Kidney (tissue), 14 donors: ENCODE data around the gene DGKG. TPM values are rescaled to one million over a fixed set of nuclear protein-coding genes. Genes with fewer than 3 reads are reported as not detected.

Experiments used
- DNase-seq, 5 donors: peaks; one replicate each; pipeline ENCODE4 v3.0.0-alpha.2; 2013 to 2020
- FAIRE-seq: peaks from 2 replicates; lab custom pipeline; 2012; peaks lifted over from hg19 to GRCh38; lab: Jason Lieb, UNC
- H3K27ac ChIP-seq, 2 donors: one replicate each; pipeline ENCODE4 v1.7.0; 2013; ENCODE audit warnings: low read depth in 2 of 2, low read length in 2 of 2, inconsistent platforms in 1 of 2
- H3K27me3 ChIP-seq: one replicate; pipeline ENCODE4 v1.7.1; 2013; ENCODE audit warnings: low read length, inconsistent platforms; ENCODE audit not compliant: control insufficient read depth, insufficient read depth
- H3K36me3 ChIP-seq, 3 donors: one replicate each; pipeline versions ENCODE4 v1.7.0 to v1.7.1; 2013; ENCODE audit warnings: low read length in 3 of 3, control low read depth in 1 of 3, inconsistent platforms in 1 of 3; ENCODE audit not compliant: insufficient read depth in 3 of 3, control insufficient read depth in 2 of 3
- H3K4me1 ChIP-seq, 3 donors: one replicate each; pipeline versions ENCODE4 v1.7.0 to v1.7.1; 2013; ENCODE audit warnings: low read length in 3 of 3, inconsistent platforms in 1 of 3, low read depth in 1 of 3; ENCODE audit not compliant: control insufficient read depth in 2 of 3, insufficient read depth in 2 of 3
- H3K4me3 ChIP-seq, 3 donors: one replicate each; pipeline versions ENCODE4 v1.7.0 to v1.8.1; 2013; ENCODE audit warnings: low read length in 3 of 3, control low read depth in 1 of 3, inconsistent platforms in 1 of 3
- H3K9ac ChIP-seq, 3 donors: one replicate each; pipeline versions ENCODE4 v1.7.0 to v1.7.1; 2013; ENCODE audit warnings: low read length in 3 of 3, control low read depth in 1 of 3, inconsistent platforms in 1 of 3
- H3K9me3 ChIP-seq, 3 donors: one replicate each; pipeline versions ENCODE4 v1.7.0 to v1.7.1; 2013; ENCODE audit warnings: low read length in 3 of 3, control low read depth in 1 of 3, inconsistent platforms in 1 of 3; ENCODE audit not compliant: control insufficient read depth in 2 of 3, insufficient read depth in 1 of 3
- intact Hi-C: fragments of 100-400 bp; cut with DNase I; formaldehyde crosslinking; loops from one replicate; pipeline ENCODE4 v1.11.1; 2022
- polyA plus RNA-seq: library from polyadenylated mRNA; stranded (reverse); fragments of 350-450 nt; fragmentation: Illumina TruSeq; extraction: RNeasy Lipid Tissue Mini Kit (QIAGEN cat#74804); gene quantifications from one replicate; pipeline ENCODE4 v1.2.3, GENCODE V29; 2014; ENCODE audit warnings: low read depth, low replicate concordance; ENCODE audit not compliant: insufficient read depth
- total RNA-seq: library from RNA; stranded (reverse); fragmentation: NEBNext Ultra II Directional; extraction: Animal tissue kit (Norgen Biotek cat#: 25700); gene quantifications from one replicate; pipeline ENCODE4 v1.2.1, GENCODE V29; 2021
- TF ChIP-seq, protein P1 (sequence below): IDR thresholded peaks from 3 replicates; pipeline ENCODE4 v1.5.1; 2012; ENCODE audit warnings: mild to moderate bottlenecking, moderate library complexity, borderline replicate concordance; ENCODE audit not compliant: insufficient read depth; ENCODE audit errors: extremely low read depth
- donor health status: control.
- donor health status: control.
- donor health status: control.
- donor health status: control.
- donor health status: control.
- donor health status: DM: yes; HTN: yes; CAD: no.
- donor health status: Normal renal cell carcinoma (clear cell type).

DGKG gene
- total and polyA plus RNA-seq, 2 donors from 2014 or later, result 0.95 to 11.4 TPM

- TF ChIP-seq, protein P1, sequence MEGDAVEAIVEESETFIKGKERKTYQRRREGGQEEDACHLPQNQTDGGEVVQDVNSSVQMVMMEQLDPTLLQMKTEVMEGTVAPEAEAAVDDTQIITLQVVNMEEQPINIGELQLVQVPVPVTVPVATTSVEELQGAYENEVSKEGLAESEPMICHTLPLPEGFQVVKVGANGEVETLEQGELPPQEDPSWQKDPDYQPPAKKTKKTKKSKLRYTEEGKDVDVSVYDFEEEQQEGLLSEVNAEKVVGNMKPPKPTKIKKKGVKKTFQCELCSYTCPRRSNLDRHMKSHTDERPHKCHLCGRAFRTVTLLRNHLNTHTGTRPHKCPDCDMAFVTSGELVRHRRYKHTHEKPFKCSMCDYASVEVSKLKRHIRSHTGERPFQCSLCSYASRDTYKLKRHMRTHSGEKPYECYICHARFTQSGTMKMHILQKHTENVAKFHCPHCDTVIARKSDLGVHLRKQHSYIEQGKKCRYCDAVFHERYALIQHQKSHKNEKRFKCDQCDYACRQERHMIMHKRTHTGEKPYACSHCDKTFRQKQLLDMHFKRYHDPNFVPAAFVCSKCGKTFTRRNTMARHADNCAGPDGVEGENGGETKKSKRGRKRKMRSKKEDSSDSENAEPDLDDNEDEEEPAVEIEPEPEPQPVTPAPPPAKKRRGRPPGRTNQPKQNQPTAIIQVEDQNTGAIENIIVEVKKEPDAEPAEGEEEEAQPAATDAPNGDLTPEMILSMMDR, result no peak
- H3K4me3 ChIP-seq, result no peak overlapping the region
- no peaks in the 10 kb centered on the region for H3K36me3 ChIP-seq
- intact Hi-C loops, result no loop called here
- no peaks in the 10 kb centered on the region for H3K27me3 ChIP-seq
- no peak for DNase-seq
- H3K9ac ChIP-seq, result no peak overlapping the region
- H3K27ac ChIP-seq, result no peak overlapping the region
- no peak for FAIRE-seq
- no peaks in the 10 kb centered on the region for H3K4me1 ChIP-seq
- H3K9me3 ChIP-seq, result no peaks in the 10 kb centered on the region
Observed at GRCh38 chr3:186283096-186283495, 78.9 kb downstream of the DGKG start.

- H3K4me1 ChIP-seq, result no peaks in the 10 kb centered on the region
- H3K9ac ChIP-seq, result no peak overlapping the region
- DNase-seq, result no peak
- FAIRE-seq, result no peak
- TF ChIP-seq, protein P1, result no peak
- no peaks in the 10 kb centered on the region for H3K9me3 ChIP-seq
- no peaks in the 10 kb centered on the region for H3K36me3 ChIP-seq
- no peak overlapping the region for H3K4me3 ChIP-seq
- intact Hi-C loops, result no loop called here
- H3K27me3 ChIP-seq, result no peaks in the 10 kb centered on the region
- no peak overlapping the region for H3K27ac ChIP-seq
Observed at GRCh38 chr3:186281176-186281575, 80.9 kb downstream of the DGKG start.

- no peak for FAIRE-seq
- intact Hi-C loops, result no loop called here
- H3K9ac ChIP-seq, result no peak overlapping the region
Observed at GRCh38 chr3:186280737-186281136, 81.3 kb downstream of the DGKG start.

More at GRCh38 chr3:186280737-186281136, 81.3 kb downstream of the DGKG start:
- Histone ChIP-seq H3K36me3 (no peaks in the 10 kb centered on the region), H3K4me3 (no peak overlapping the region), H3K9me3 (no peaks in the 10 kb centered on the region), H3K27ac (no peak overlapping the region), H3K27me3 (no peaks in the 10 kb centered on the region), H3K4me1 (no peaks in the 10 kb centered on the region)
- TF ChIP-seq, protein P1, result no peak
- DNase-seq, result no peak
